Measurements from ENCODE around the gene HSD17B1.
"Not testable (repeated sequence)": the region's sequence is repeated elsewhere in the genome, so short reads cannot be mapped to it uniquely, and the experiment has no call there.

The HSD17B1 gene

GRCh38 chr17:42552736-42553135 is at the start of gene HSD17B1:
TSS of gene HSD17B1 (plus strand) at chr17:42552923. CDS start at chr17:42552934, 11 bp downstream.
- DNase-seq (ENCODE audit: low read depth): not testable (repeated sequence)

- DNase-seq (ENCODE audit: low read depth): no peak
Observed at GRCh38 chr17:42502926-42503325, 49.8 kb upstream of the HSD17B1 start.

- no peak for DNase-seq (ENCODE audit: low read depth)
Observed at GRCh38 chr17:42507671-42508070, 45.1 kb upstream of the HSD17B1 start.

- no peak for DNase-seq (ENCODE audit: low read depth)
Observed at GRCh38 chr17:42508426-42509165, 44.1 kb upstream of the HSD17B1 start.

- no peak for DNase-seq (ENCODE audit: low read depth)
Observed at GRCh38 chr17:42509409-42509808, 43.3 kb upstream of the HSD17B1 start.

GRCh38 chr17:42509841-42510240 is 42.9 kb upstream of the HSD17B1 start:
- DNase-seq (ENCODE audit: low read depth): no peak

GRCh38 chr17:42512246-42512645 is 40.5 kb upstream of the HSD17B1 start:
- no peak for DNase-seq (ENCODE audit: low read depth)

- no peak for DNase-seq (ENCODE audit: low read depth)
Observed at GRCh38 chr17:42512733-42513251, 39.9 kb upstream of the HSD17B1 start.

GRCh38 chr17:42513686-42514085 is 39.0 kb upstream of the HSD17B1 start:
- DNase-seq (ENCODE audit: low read depth): no peak

- no peak for DNase-seq (ENCODE audit: low read depth)
Observed at GRCh38 chr17:42514279-42514678, 38.4 kb upstream of the HSD17B1 start.

GRCh38 chr17:42514867-42515266 is 37.9 kb upstream of the HSD17B1 start:
- DNase-seq (ENCODE audit: low read depth): no peak

GRCh38 chr17:42517516-42517915 is 35.2 kb upstream of the HSD17B1 start:
- peak; percentile 86 for DNase-seq (ENCODE audit: low read depth)

- peak; percentile 98 for DNase-seq (ENCODE audit: low read depth)
Observed at GRCh38 chr17:42518046-42518754, 34.5 kb upstream of the HSD17B1 start.

- peak; percentile 77 for DNase-seq (ENCODE audit: low read depth)
Observed at GRCh38 chr17:42518755-42519545, 33.8 kb upstream of the HSD17B1 start.

GRCh38 chr17:42519546-42520491 is 32.9 kb upstream of the HSD17B1 start:
- DNase-seq (ENCODE audit: low read depth): peak; percentile 99

GRCh38 chr17:42520540-42520951 is 32.2 kb upstream of the HSD17B1 start:
- no peak for DNase-seq (ENCODE audit: low read depth)

- DNase-seq (ENCODE audit: low read depth): no peak
Observed at GRCh38 chr17:42521036-42521435, 31.7 kb upstream of the HSD17B1 start.

- no peak for DNase-seq (ENCODE audit: low read depth)
Observed at GRCh38 chr17:42521666-42522262, 31.0 kb upstream of the HSD17B1 start.

- DNase-seq (ENCODE audit: low read depth): no peak
Observed at GRCh38 chr17:42522263-42522790, 30.4 kb upstream of the HSD17B1 start.

- no peak for DNase-seq (ENCODE audit: low read depth)
Observed at GRCh38 chr17:42522798-42523278, 29.9 kb upstream of the HSD17B1 start.

All from amniotic epithelial cell (primary cell).